ENCODE results near the gene TASOR.
"Not testable (repeated sequence)": the region's sequence is repeated elsewhere in the genome, so short reads cannot be mapped to it uniquely, and the experiment has no call there.

TASOR gene

GRCh38 chr3:56700151-56700550 lies 17.1 kb upstream of the TASOR start:
- CTCF ChIA-PET, result interaction anchor here (0.6 to 6.8 kb wide), 5 partner anchors 77 to 416 kb away, joined by 3 to 97 read pairs (median 6); no protein-coding TSS in a partner anchor
- H3K36me3 ChIP-seq (ENCODE audit: control insufficient read depth in 2 of 2, insufficient read depth in 1 of 2, low read length in 2 of 2), result no peaks in the 10 kb centered on the region
- POLR2A ChIA-PET, result interaction anchor here (0.6 kb wide), 1 partner anchor 102 kb away, joined by 3 read pairs; the partner anchor contains the start of gene ARHGEF3
- H3K27ac ChIP-seq (ENCODE audit: extremely low read depth, low read depth, low read length), result no peak overlapping the region
- H3K4me3 ChIP-seq (ENCODE audit: low read depth, low read length), result no peak overlapping the region
- TF ChIP-seq HOXC10 (CRISPR knock-in tag; IDR thresholded peaks at IDR 0.05) (no peak), ZNF776 (tag by site-specific recombination; IDR thresholded peaks at IDR 0.05; ENCODE audit: borderline replicate concordance) (no peak), ZNF596 (tag by site-specific recombination; IDR thresholded peaks at IDR 0.05) (no peak), SP3 (tag by site-specific recombination; IDR thresholded peaks at IDR 0.05) (no peak)
- TF ChIP-seq, protein P1, sequence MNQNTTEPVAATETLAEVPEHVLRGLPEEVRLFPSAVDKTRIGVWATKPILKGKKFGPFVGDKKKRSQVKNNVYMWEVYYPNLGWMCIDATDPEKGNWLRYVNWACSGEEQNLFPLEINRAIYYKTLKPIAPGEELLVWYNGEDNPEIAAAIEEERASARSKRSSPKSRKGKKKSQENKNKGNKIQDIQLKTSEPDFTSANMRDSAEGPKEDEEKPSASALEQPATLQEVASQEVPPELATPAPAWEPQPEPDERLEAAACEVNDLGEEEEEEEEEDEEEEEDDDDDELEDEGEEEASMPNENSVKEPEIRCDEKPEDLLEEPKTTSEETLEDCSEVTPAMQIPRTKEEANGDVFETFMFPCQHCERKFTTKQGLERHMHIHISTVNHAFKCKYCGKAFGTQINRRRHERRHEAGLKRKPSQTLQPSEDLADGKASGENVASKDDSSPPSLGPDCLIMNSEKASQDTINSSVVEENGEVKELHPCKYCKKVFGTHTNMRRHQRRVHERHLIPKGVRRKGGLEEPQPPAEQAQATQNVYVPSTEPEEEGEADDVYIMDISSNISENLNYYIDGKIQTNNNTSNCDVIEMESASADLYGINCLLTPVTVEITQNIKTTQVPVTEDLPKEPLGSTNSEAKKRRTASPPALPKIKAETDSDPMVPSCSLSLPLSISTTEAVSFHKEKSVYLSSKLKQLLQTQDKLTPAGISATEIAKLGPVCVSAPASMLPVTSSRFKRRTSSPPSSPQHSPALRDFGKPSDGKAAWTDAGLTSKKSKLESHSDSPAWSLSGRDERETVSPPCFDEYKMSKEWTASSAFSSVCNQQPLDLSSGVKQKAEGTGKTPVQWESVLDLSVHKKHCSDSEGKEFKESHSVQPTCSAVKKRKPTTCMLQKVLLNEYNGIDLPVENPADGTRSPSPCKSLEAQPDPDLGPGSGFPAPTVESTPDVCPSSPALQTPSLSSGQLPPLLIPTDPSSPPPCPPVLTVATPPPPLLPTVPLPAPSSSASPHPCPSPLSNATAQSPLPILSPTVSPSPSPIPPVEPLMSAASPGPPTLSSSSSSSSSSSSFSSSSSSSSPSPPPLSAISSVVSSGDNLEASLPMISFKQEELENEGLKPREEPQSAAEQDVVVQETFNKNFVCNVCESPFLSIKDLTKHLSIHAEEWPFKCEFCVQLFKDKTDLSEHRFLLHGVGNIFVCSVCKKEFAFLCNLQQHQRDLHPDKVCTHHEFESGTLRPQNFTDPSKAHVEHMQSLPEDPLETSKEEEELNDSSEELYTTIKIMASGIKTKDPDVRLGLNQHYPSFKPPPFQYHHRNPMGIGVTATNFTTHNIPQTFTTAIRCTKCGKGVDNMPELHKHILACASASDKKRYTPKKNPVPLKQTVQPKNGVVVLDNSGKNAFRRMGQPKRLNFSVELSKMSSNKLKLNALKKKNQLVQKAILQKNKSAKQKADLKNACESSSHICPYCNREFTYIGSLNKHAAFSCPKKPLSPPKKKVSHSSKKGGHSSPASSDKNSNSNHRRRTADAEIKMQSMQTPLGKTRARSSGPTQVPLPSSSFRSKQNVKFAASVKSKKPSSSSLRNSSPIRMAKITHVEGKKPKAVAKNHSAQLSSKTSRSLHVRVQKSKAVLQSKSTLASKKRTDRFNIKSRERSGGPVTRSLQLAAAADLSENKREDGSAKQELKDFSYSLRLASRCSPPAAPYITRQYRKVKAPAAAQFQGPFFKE (tag by site-specific recombination; IDR thresholded peaks at IDR 0.05; ENCODE audit: borderline replicate concordance), result no peak
- H3K4me1 ChIP-seq (ENCODE audit: control insufficient read depth, insufficient read depth, low read length), result no peaks in the 10 kb centered on the region
- no peaks in the 10 kb centered on the region for H3K9me3 ChIP-seq (ENCODE audit: control insufficient read depth, insufficient read depth, low read depth, low read length)

- TF ChIP-seq GLI4 (tag by site-specific recombination; IDR thresholded peaks at IDR 0.05) (no peak), GLI2 (tag by site-specific recombination; IDR thresholded peaks at IDR 0.05; ENCODE audit: borderline replicate concordance, low read depth) (no peak), ZNF239 (tag by site-specific recombination; IDR thresholded peaks at IDR 0.05) (no peak), ZSCAN5A (tag by site-specific recombination; IDR thresholded peaks at IDR 0.05) (no peak), ZNF626 (tag by site-specific recombination; IDR thresholded peaks at IDR 0.05) (no peak), ZFP37 (tag by site-specific recombination; IDR thresholded peaks at IDR 0.05) (no peak), ZNF521 (tag by site-specific recombination; IDR thresholded peaks at IDR 0.05) (no peak), ZNF16 (tag by site-specific recombination; IDR thresholded peaks at IDR 0.05; ENCODE audit: low read depth) (no peak)
- H3K4me1 ChIP-seq (ENCODE audit: control insufficient read depth, insufficient read depth, low read length), result no peaks in the 10 kb centered on the region
- no peak overlapping the region for H3K27ac ChIP-seq (ENCODE audit: extremely low read depth, low read depth, low read length)
- CTCF ChIA-PET, result interaction anchor here (0.6 to 2.9 kb wide), 3 partner anchors 105 to 299 kb away, joined by 3 to 16 read pairs (median 3); no protein-coding TSS in a partner anchor
- H3K36me3 ChIP-seq (ENCODE audit: control insufficient read depth in 2 of 2, insufficient read depth in 1 of 2, low read length in 2 of 2), result no peaks in the 10 kb centered on the region
- no peaks in the 10 kb centered on the region for H3K9me3 ChIP-seq (ENCODE audit: control insufficient read depth, insufficient read depth, low read depth, low read length)
- H3K4me3 ChIP-seq (ENCODE audit: low read depth, low read length), result no peak overlapping the region
- POLR2A ChIA-PET, result no interaction called here
Observed at GRCh38 chr3:56694867-56695683, 12.0 kb upstream of the TASOR start.

DNA sequence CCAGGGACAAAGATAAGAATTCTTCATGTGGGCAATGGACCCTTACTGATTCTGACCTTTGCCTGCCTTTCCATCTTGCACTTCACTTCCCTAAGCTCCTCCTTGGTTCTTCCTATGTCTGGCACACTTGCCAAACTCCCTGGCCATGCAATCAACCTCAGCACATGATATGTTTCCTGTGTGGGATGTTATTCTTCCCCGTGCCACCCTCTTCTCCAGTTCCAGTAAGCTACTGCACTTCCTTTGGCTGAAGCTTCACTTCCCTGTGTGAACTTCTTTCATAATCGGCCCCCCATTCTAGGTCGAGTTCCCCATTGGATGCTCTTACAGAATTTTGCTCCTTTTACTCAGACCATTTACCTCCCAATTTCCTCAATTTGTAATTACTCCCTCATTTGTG lies 10.7 kb upstream of the TASOR start:
- Histone ChIP-seq H3K27ac (ENCODE audit: extremely low read depth, low read depth, low read length) (no peak overlapping the region), H3K4me1 (ENCODE audit: control insufficient read depth, insufficient read depth, low read length) (no peaks in the 10 kb centered on the region), H3K4me3 (ENCODE audit: low read depth, low read length) (no peak overlapping the region), H3K36me3 (ENCODE audit: control insufficient read depth in 2 of 2, insufficient read depth in 1 of 2, low read length in 2 of 2) (no peaks in the 10 kb centered on the region), H3K9me3 (ENCODE audit: control insufficient read depth, insufficient read depth, low read depth, low read length) (no peaks in the 10 kb centered on the region)
- TF ChIP-seq ZNF837 (tag by site-specific recombination; IDR thresholded peaks at IDR 0.05), result no peak
- CTCF ChIA-PET, result no interaction called here
- POLR2A ChIA-PET, result no interaction called here

GRCh38 chr3:56692520-56693433 lies 9.7 kb upstream of the TASOR start:
- CTCF ChIA-PET, result interaction anchor here (1.0 kb wide), 1 partner anchor 10 kb away, joined by 4 read pairs; no protein-coding TSS in a partner anchor
- not testable (repeated sequence) for H3K27ac ChIP-seq (ENCODE audit: extremely low read depth, low read depth, low read length)

GRCh38 chr3:56692001-56692365 lies 8.9 kb upstream of the TASOR start:
- POLR2A ChIA-PET; H3K4me3 ChIP-seq (ENCODE audit: low read depth, low read length); H3K9me3 ChIP-seq (ENCODE audit: control insufficient read depth, insufficient read depth, low read depth, low read length); CTCF ChIA-PET; H3K36me3 ChIP-seq (ENCODE audit: control insufficient read depth in 2 of 2, insufficient read depth in 1 of 2, low read length in 2 of 2); H3K27ac ChIP-seq (ENCODE audit: extremely low read depth, low read depth, low read length); H3K4me1 ChIP-seq (ENCODE audit: control insufficient read depth, insufficient read depth, low read length): not testable (repeated sequence)

More at GRCh38 chr3:56692520-56693433, 9.7 kb upstream of the TASOR start:
- POLR2A ChIA-PET; H3K9me3 ChIP-seq (ENCODE audit: control insufficient read depth, insufficient read depth, low read depth, low read length); H3K4me3 ChIP-seq (ENCODE audit: low read depth, low read length); H3K36me3 ChIP-seq (ENCODE audit: control insufficient read depth in 2 of 2, insufficient read depth in 1 of 2, low read length in 2 of 2); H3K4me1 ChIP-seq (ENCODE audit: control insufficient read depth, insufficient read depth, low read length): not testable (repeated sequence)

All from HEK293 (cell line).